Mesendoderm (in vitro differentiated cells): ENCODE measurements around the gene C9orf50.
A peak's percentile ranks its signal among the peaks of the same experiment; 100 is the strongest.

Source experiments
- DNase-seq: peaks from one replicate; pipeline ENCODE4 v3.0.0; 2013
- H2AK5ac ChIP-seq: 2 replicates; pipeline ENCODE4 v1.6.1; 2013; ENCODE audit warnings: low read length, inconsistent platforms
- H2BK120ac ChIP-seq: 2 replicates; pipeline ENCODE4 v1.6.1; 2013; ENCODE audit warnings: low read depth, mild to moderate bottlenecking, low read length, moderate library complexity, mixed read lengths
- H2BK15ac ChIP-seq: replicated peaks from 2 replicates; pipeline ENCODE4 v1.6.1; 2013; ENCODE audit warnings: low read depth, mild to moderate bottlenecking, moderate library complexity
- H2BK5ac ChIP-seq: 2 replicates; pipeline ENCODE4 v1.6.1; 2013; ENCODE audit warnings: low read length, inconsistent platforms
- H3K18ac ChIP-seq: 2 replicates; pipeline ENCODE4 v1.6.1; 2013; ENCODE audit warnings: mild to moderate bottlenecking, low read length, mixed read lengths
- H3K23ac ChIP-seq: one replicate; pipeline ENCODE4 v1.6.1; 2013; ENCODE audit warnings: low read length
- H3K27ac ChIP-seq: 2 replicates; pipeline ENCODE4 v1.5.1; 2013; ENCODE audit warnings: low read depth, mild to moderate bottlenecking, inconsistent platforms, low read length, moderate library complexity
- H3K27me3 ChIP-seq: 2 replicates; pipeline ENCODE4 v1.6.1; 2013; ENCODE audit warnings: low read length, control low read depth, mild to moderate bottlenecking, inconsistent platforms; ENCODE audit not compliant: insufficient read depth, poor library complexity
- H3K36me3 ChIP-seq: 2 replicates; pipeline ENCODE4 v1.6.1; 2013; ENCODE audit warnings: low read length, inconsistent platforms; ENCODE audit not compliant: control insufficient read depth, insufficient read depth
- H3K4ac ChIP-seq: one replicate; pipeline ENCODE4 v1.6.1; 2013; ENCODE audit warnings: low read depth, mild to moderate bottlenecking, low read length, moderate library complexity
- H3K4me1 ChIP-seq: 2 replicates; pipeline ENCODE4 v1.6.1; 2013; ENCODE audit warnings: low read depth, low read length, inconsistent platforms; ENCODE audit not compliant: control insufficient read depth
- H3K4me2 ChIP-seq: 2 replicates; pipeline ENCODE4 v1.6.1; 2013; ENCODE audit warnings: low read length
- H3K4me3 ChIP-seq: 2 replicates; pipeline ENCODE4 v1.5.1; 2013; ENCODE audit warnings: mild to moderate bottlenecking, low read length
- H3K56ac ChIP-seq: one replicate; pipeline ENCODE4 v1.6.1; 2013; ENCODE audit warnings: low read length
- H3K79me1 ChIP-seq: 2 replicates; pipeline ENCODE4 v1.6.1; 2013; ENCODE audit warnings: low read length, inconsistent platforms
- H3K79me2 ChIP-seq: 2 replicates; pipeline ENCODE4 v1.6.1; 2013; ENCODE audit warnings: mild to moderate bottlenecking, low read length; ENCODE audit not compliant: control insufficient read depth, insufficient read depth
- H3K9ac ChIP-seq: 2 replicates; pipeline ENCODE4 v1.6.1; 2013; ENCODE audit warnings: low read length, inconsistent platforms
- H4K5ac ChIP-seq: one replicate; pipeline ENCODE4 v1.6.1; 2013; ENCODE audit warnings: low read length
- H4K8ac ChIP-seq: one replicate; pipeline ENCODE4 v1.6.1; 2013; ENCODE audit warnings: low read depth, mild to moderate bottlenecking, control low read depth, low read length, moderate library complexity
- WGBS: extraction: QIAGEN DNeasy Blood & Tissue Kit; methylation state at CpG from one replicate; pipeline ENCODE4 v1.1.7; 2013; ENCODE audit warnings: low lambda C conversion rate, missing lambda C conversion rate; ENCODE audit not compliant: insufficient coverage; ENCODE audit errors: extremely low coverage; 5-methylcytosine and 5-hydroxymethylcytosine counted together

Gene C9orf50

DNA sequence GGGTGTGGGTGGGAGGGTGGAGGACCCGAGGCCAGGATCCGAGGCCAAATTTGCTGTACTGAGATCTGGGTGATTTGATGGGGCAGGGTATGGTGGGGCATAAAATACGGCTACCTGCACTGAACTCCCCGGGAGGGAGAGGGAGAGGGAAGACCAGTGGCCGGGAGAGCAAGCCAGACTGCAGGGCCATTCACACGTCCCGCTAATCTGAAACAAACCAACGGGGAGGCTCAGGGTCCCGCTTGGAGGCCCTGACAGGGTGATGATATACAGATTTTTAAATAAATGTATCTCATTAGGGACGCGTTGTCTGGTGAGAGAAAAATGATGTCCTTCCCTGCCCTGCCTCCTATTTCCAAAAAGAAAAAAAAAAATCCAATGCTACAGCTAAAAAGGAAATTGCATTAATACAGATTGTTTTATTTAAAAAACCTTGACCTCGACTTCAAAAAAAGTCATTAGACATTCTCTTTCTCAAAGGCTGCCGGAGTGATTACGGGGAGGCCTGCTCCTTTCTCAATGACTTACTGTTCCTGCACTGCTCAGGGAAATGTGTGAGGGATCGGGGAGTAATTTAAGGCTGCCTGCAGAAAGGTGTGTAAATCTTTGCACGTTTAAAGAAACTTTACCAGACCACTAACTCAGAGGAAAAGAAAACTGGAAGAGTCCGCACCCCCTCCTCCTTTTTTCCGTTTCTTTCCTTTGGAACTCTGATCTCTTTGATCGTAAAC is 33.1 kb upstream of the C9orf50 start:
- H3K4ac ChIP-seq = no peak overlapping the region
- no peaks in the 10 kb centered on the region for H3K79me1 ChIP-seq
- H3K36me3 ChIP-seq = no peaks in the 10 kb centered on the region
- no peak overlapping the region for H3K23ac ChIP-seq
- no peak overlapping the region for H3K27ac ChIP-seq
- H4K5ac ChIP-seq = no peak overlapping the region
- H3K56ac ChIP-seq = no peak overlapping the region
- no peak overlapping the region for H2BK5ac ChIP-seq
- no peak overlapping the region for H4K8ac ChIP-seq
- no peak overlapping the region for H2AK5ac ChIP-seq
- H3K4me3 ChIP-seq = no peak overlapping the region
- H2BK120ac ChIP-seq = no peak overlapping the region
- no peak overlapping the region for H3K9ac ChIP-seq
- H3K18ac ChIP-seq = no peak overlapping the region
- peak; percentile 36 for DNase-seq
- no peak overlapping the region for H2BK15ac ChIP-seq
- WGBS = no CpG with 5 or more reads among the region's 19 CpGs
- no peaks in the 10 kb centered on the region for H3K79me2 ChIP-seq
- H3K4me2 ChIP-seq = no peak overlapping the region
- no peaks in the 10 kb centered on the region for H3K27me3 ChIP-seq
- H3K4me1 ChIP-seq = no peaks in the 10 kb centered on the region

- H3K18ac ChIP-seq = no peak overlapping the region
- H3K79me2 ChIP-seq = no peaks in the 10 kb centered on the region
These were observed 29.9 kb upstream of the C9orf50 start for GRCh38 chr9:129650680-129651235.

DNA sequence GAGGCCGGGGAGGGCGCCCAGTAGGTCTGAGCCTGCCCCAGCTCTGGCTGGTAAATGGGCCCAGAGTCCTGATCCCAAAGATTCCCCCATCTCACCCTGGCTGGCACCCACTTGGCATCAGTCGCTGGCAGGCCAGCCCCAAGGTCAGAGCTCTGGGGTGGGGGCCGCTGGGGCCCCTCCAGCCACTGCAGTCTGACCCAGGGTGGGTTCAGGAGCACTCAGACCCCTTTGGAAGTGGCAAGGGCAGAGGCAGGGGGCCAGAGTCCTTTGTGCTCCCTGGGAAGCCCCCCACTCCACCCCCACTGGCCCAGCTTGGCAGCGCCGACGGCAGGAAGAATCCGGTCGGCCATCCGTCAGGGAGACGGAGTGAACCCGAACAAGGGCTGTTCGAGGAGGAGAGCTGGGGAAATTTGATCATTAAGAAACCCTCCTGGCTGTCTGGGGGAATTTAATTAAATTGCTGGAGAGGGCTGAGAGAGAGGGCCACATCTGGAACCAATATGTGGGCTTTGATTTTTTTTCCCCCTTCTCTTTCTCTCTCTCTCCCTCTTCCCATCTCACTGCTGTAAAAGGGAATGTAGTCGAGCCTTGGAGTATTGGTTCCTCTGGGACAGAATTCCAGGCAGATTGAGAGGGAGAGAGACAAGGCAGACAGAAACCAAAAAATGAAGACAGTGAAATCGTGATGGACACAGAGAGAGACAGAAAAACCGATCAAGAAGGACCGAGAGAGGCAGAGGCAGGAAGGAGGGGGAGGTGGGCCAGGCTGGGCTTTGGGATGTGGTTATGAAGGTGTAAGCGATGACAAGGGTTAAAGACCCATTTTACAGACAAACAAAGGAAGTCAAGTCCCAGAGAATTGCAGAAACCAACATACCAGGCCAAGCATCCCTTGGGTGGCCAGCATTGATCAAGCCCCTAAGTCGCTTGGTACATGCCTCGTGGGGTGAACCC is 29.1 kb upstream of the C9orf50 start:
- Histone ChIP-seq H4K5ac (no peak overlapping the region), H3K27me3 (no peaks in the 10 kb centered on the region), H3K56ac (no peak overlapping the region), H3K18ac (no peak overlapping the region), H2BK15ac (no peak overlapping the region), H3K9ac (no peak overlapping the region), H3K4me3 (no peak overlapping the region), H3K4me2 (no peak overlapping the region), H3K79me2 (no peaks in the 10 kb centered on the region), H2BK5ac (no peak overlapping the region), H3K4me1 (no peaks in the 10 kb centered on the region), H3K23ac (no peak overlapping the region), H3K4ac (no peak overlapping the region), H3K27ac (no peak overlapping the region), H2BK120ac (no peak overlapping the region), H2AK5ac (no peak overlapping the region), H3K79me1 (no peaks in the 10 kb centered on the region), H3K36me3 (no peaks in the 10 kb centered on the region), H4K8ac (no peak overlapping the region)
- WGBS = no CpG with 5 or more reads among the region's 20 CpGs
- DNase-seq = no peak

More at GRCh38 chr9:129650680-129651235, 29.9 kb upstream of the C9orf50 start:
- Histone ChIP-seq H3K56ac (no peak overlapping the region), H4K8ac (no peak overlapping the region), H3K4ac (no peak overlapping the region), H3K27ac (no peak overlapping the region), H3K4me1 (no peaks in the 10 kb centered on the region), H3K4me3 (no peak overlapping the region), H4K5ac (no peak overlapping the region), H3K36me3 (no peaks in the 10 kb centered on the region), H3K27me3 (no peaks in the 10 kb centered on the region), H3K79me1 (no peaks in the 10 kb centered on the region), H3K4me2 (no peak overlapping the region), H2BK15ac (no peak overlapping the region), H2BK5ac (no peak overlapping the region), H2AK5ac (no peak overlapping the region), H3K9ac (no peak overlapping the region), H3K23ac (no peak overlapping the region), H2BK120ac (no peak overlapping the region)
- no peak for DNase-seq
- WGBS = no CpG with 5 or more reads among the region's 10 CpGs

- no peak overlapping the region for H3K4ac ChIP-seq
These were observed 27.8 kb upstream of the C9orf50 start for GRCh38 chr9:129648764-129649115.

GRCh38 chr9:129648092-129648763 is 27.3 kb upstream of the C9orf50 start:
- no peak overlapping the region for H3K27ac ChIP-seq
- DNase-seq = no peak
- peak overlapping the region; percentile 25 for H3K56ac ChIP-seq
- H2BK120ac ChIP-seq = no peak overlapping the region
- H2AK5ac ChIP-seq = no peak overlapping the region
- no peak overlapping the region for H3K4me2 ChIP-seq
- H3K9ac ChIP-seq = no peak overlapping the region
- H3K18ac ChIP-seq = no peak overlapping the region
- no peak overlapping the region for H4K5ac ChIP-seq
- H3K4me1 ChIP-seq = no peaks in the 10 kb centered on the region
- H3K4ac ChIP-seq = no peak overlapping the region
- H3K4me3 ChIP-seq = no peak overlapping the region
- no peaks in the 10 kb centered on the region for H3K79me2 ChIP-seq
- H3K27me3 ChIP-seq = no peaks in the 10 kb centered on the region
- no peaks in the 10 kb centered on the region for H3K36me3 ChIP-seq
- WGBS = 96% methylated on average over 4 of the region's 16 CpGs
- no peak overlapping the region for H3K23ac ChIP-seq
- no peak overlapping the region for H2BK15ac ChIP-seq
- no peak overlapping the region for H2BK5ac ChIP-seq
- H3K79me1 ChIP-seq = no peaks in the 10 kb centered on the region
- no peak overlapping the region for H4K8ac ChIP-seq

More at GRCh38 chr9:129648764-129649115, 27.8 kb upstream of the C9orf50 start:
- Histone ChIP-seq H3K27me3 (no peaks in the 10 kb centered on the region), H4K5ac (no peak overlapping the region), H3K4me3 (no peak overlapping the region), H3K56ac (no peak overlapping the region), H2BK5ac (no peak overlapping the region), H3K9ac (no peak overlapping the region), H2BK15ac (no peak overlapping the region), H4K8ac (no peak overlapping the region), H3K4me1 (no peaks in the 10 kb centered on the region), H3K23ac (no peak overlapping the region), H3K18ac (no peak overlapping the region), H2AK5ac (no peak overlapping the region), H3K4me2 (no peak overlapping the region), H3K36me3 (no peaks in the 10 kb centered on the region), H2BK120ac (no peak overlapping the region), H3K27ac (no peak overlapping the region), H3K79me1 (no peaks in the 10 kb centered on the region), H3K79me2 (no peaks in the 10 kb centered on the region)
- no peak for DNase-seq
- no CpG with 5 or more reads among the region's 10 CpGs for WGBS
